Measurements from ENCODE around the gene ALS2.
"Not testable (repeated sequence)": the region's sequence is repeated elsewhere in the genome, so short reads cannot be mapped to it uniquely, and the experiment has no call there.

The ALS2 gene

GRCh38 chr2:201671205-201671604 lies 109.5 kb downstream of the ALS2 start:
- not testable (repeated sequence) for DNase-seq

- DNase-seq: no peak
Measured at GRCh38 chr2:201669865-201670264, 110.9 kb downstream of the ALS2 start.

- no peak for DNase-seq
Measured at GRCh38 chr2:201668402-201668910, 112.3 kb downstream of the ALS2 start.

- no peak for DNase-seq
Measured at GRCh38 chr2:201664334-201664733, 116.4 kb downstream of the ALS2 start.

GRCh38 chr2:201661366-201661765 lies 119.4 kb downstream of the ALS2 start:
- DNase-seq: no peak

GRCh38 chr2:201660293-201660895 lies 120.3 kb downstream of the ALS2 start:
- no peak for DNase-seq

- no peak for DNase-seq
Measured at GRCh38 chr2:201656740-201657139, 124.0 kb downstream of the ALS2 start.

- DNase-seq: no peak
Measured at GRCh38 chr2:201656102-201656501, 124.6 kb downstream of the ALS2 start.

- no peak for DNase-seq
Measured at GRCh38 chr2:201654616-201655384, 125.9 kb downstream of the ALS2 start.

- no peak for DNase-seq
Measured at GRCh38 chr2:201653221-201653620, 127.5 kb downstream of the ALS2 start.

All from stimulated activated CD4-positive, alpha-beta T cell treated with anti-CD3 and anti-CD28 coated beads, Interleukin-15, amount 100 ng/mL, for 24 hours (primary cell).